ENCODE measurements around the gene NTRK2.

Gene NTRK2

DNA sequence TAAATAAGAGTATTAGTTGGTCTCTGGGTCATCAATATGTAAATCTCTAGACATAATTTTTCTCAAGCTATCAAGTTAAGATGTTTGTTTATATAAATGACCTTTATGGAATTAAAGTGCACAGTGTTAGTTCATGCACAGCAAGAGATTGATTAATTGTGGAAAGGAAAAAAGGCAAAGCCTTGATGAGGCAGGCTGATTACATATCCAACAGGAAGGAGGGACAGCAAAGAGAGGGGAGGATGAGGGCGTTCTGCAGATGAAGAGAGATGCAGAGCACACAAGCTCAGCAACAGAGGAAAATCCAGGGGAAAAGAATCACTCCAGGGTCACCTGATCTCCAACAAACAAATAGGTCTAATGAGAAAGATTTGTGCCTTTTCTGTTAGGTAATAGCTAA lies 16.5 kb downstream of the NTRK2 start:
- DNase-seq: no peak

- DNase-seq: no peak
Measured at GRCh38 chr9:84688956-84689355, 19.4 kb downstream of the NTRK2 start.

DNA sequence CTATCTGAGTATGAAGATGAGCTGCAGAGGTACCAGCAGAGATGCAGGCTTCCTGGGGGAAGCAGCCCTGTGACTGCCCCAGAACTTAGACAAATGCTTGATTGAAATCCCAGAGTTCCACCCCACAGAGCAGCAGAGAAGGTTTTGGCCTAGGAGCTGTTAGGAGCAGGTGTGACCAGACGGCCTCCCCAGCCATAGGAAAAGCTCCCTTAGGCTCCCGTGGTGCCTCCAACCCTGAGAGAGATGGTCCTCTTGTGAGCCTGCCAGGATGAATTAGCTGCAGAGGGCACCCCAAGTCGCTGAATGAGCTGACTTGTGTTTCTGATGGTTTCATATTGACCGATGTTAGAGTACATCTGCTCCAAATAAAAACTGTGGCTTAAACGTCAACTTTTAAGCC lies 22.1 kb downstream of the NTRK2 start:
- DNase-seq: no peak

GRCh38 chr9:84694248-84694647 lies 24.7 kb downstream of the NTRK2 start:
- no peak for DNase-seq

DNA sequence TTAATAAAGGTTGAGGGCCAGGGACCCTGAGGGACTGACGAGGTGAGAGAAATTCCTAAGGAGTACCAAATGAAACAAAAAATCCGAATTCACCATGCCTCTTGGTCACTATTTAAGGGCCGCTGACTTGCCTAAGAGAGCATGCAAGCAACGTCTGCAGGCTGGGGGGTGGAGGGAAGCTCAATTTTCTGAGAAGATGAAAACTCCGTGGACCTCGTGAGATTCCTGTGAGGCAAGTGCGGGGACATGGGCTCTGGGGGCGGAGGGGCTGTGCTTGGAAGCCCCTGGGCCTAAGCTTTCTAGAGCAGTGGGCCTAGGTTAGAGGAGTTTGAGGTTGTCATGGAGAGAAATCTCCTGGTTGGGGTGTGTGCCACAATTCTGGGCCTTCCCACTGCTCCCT lies 27.5 kb downstream of the NTRK2 start:
- DNase-seq: no peak

- DNase-seq: peak; percentile 73
Measured at GRCh38 chr9:84697509-84698114, 28.1 kb downstream of the NTRK2 start.

GRCh38 chr9:84698323-84698722 lies 28.8 kb downstream of the NTRK2 start:
- no peak for DNase-seq

- DNase-seq: no peak
Measured at GRCh38 chr9:84699984-84700383, 30.5 kb downstream of the NTRK2 start.

DNA sequence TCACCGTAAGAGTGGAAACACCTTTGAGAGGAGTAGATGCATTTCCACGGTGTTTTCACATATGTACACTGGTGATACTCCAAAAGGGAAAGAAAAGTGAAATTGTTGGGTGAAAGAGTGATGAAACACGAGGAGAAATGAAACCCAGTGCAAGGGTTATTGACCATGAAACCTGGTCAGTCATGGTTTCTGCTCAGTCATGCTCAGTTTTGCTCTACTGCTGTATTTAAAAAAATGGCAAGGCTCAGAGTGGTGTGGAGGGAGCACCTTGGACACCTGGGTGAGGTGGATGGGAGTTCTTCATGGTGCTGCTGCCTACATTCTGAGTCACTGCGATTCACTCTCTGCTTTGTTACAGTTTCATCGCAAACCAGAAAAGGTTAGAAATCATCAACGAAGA lies 32.3 kb downstream of the NTRK2 start:
- no peak for DNase-seq

DNA sequence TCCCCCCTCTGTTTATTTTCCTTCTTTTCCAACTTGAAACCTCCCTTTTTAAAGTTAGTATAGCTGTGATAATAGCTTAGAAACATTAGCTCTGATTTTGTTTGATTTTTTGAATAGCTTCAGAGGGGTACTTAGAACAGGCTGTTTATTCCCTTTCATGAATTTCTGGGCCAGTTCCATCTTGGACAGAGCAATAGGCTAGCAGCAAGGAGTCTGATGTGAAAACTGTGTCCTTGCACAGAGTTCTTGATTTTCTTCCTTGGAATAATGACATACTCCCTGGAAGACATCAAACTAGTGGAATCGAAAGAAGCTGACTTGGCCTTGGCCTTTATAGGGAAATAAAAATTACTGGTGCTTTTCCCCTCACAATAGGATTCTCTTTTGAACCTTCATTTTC lies 32.9 kb downstream of the NTRK2 start:
- DNase-seq: no peak

- no peak for DNase-seq
Measured at GRCh38 chr9:84703793-84704192, 34.3 kb downstream of the NTRK2 start.

DNA sequence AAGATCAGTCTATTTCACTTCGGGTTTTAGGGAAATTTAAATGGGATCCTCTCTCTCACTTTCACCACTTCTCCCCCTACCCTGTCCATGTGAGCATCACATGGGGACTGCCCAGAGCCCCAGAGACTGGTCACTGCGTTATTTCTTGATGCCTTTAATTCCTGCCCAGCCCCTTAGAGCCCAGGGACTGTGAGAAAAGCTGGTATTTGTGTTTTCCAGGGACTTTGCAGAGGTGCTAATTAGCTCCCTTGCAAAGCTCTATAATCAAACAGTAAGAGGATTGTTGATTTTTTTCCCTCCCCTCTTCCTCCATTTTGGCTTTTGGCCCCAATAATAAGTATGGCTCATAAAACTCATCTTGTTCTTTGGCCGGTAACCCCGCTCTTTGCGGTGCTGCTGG lies 35.6 kb downstream of the NTRK2 start:
- DNase-seq: no peak

GRCh38 chr9:84708400-84708799 lies 38.9 kb downstream of the NTRK2 start:
- DNase-seq: no peak

DNA sequence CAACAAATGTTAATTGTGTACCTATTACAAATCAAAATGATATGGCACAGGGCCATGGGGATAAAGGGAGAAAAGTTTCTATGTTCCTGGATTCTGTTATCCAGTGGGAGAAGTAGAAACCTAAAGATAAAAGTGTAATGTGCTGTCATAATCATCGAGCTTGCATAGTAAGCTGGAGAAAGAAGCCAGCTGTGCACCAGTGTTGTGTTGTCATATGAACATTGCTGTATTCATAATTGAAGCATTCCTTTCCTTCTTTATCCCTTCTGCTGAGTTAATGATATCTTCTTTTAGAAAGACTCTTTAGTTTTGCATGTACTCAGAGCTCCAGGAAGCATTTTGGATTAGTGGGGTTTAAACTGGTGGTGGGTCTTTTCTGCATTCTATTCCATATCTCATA lies 39.5 kb downstream of the NTRK2 start:
- no peak for DNase-seq

- no peak for DNase-seq
Measured at GRCh38 chr9:84710701-84711397, 41.3 kb downstream of the NTRK2 start.

DNA sequence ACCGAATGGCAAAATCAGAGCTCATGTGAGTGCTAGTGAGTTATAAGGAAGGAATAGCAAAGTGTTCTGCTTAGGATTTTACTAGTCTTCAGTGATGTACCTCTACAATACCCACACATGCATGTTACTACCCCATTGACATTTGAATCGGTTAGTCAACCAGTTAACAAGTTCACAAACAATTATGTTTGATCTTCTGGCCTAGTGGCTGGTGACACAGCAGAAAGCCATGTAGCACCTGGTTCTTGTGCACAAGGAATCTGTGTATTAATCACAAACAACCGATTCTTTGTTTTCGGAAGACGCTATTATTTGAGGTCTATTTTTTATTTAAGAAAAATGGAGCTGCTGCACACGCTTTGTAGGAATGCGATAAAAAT lies 41.9 kb downstream of the NTRK2 start:
- no peak for DNase-seq

DNA sequence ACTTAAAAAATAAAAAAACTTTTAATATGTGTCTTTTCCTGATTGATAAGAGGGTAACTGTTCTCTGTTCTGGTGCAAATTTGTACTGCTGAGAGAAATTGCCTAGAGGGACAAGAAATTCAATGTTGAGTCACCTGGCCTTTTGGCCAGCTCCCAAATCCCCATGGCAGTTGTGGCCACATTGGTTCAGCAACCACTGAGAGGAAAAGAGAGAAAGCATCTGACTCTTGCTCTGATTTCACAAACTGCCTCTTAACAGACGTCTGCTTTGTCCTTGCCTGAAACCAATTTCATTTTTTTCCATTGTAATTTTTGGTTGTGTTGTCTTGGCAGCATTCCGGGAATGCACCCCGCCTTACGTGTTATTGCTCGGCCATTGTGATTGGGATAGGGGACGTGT lies 42.4 kb downstream of the NTRK2 start:
- peak; percentile 32 for DNase-seq

GRCh38 chr9:84716217-84716616 lies 46.7 kb downstream of the NTRK2 start:
- DNase-seq: no peak

DNA sequence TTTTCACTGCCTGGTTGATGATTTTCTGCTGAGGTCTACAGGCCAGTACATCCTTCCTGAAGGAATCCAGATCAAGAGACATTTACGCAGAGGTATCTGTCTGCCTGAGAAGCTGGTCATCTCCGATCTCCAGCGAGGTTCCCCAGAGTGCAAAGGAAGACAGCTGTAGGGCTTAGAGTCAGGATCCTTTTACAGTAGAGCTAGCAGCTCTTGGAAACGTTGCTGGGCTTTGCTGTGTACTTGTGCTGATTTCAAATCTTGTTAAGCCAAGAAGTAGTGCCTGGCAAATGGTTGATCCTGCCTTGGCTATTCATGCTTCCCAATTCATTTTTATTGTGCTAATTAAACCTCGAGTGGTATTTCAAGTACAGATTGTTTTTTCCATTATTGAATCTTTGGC lies 48.9 kb downstream of the NTRK2 start:
- no peak for DNase-seq

GRCh38 chr9:84722388-84722989 lies 53.0 kb downstream of the NTRK2 start:
- DNase-seq: no peak

DNA sequence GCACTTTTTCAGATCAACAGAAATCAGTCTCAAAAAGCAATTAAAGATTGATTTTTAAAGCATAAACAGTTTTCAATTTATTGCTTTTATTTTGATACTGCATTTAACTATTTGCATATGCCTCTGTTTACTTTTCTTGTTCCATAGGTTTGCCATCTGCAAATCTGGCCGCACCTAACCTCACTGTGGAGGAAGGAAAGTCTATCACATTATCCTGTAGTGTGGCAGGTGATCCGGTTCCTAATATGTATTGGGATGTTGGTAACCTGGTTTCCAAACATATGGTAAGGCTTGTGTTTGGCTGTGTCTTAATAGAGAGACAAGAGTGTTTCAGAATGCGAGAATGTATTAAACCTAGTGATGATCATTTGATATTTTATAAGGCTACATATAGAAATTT lies 53.9 kb downstream of the NTRK2 start:
- no peak for DNase-seq

DNA sequence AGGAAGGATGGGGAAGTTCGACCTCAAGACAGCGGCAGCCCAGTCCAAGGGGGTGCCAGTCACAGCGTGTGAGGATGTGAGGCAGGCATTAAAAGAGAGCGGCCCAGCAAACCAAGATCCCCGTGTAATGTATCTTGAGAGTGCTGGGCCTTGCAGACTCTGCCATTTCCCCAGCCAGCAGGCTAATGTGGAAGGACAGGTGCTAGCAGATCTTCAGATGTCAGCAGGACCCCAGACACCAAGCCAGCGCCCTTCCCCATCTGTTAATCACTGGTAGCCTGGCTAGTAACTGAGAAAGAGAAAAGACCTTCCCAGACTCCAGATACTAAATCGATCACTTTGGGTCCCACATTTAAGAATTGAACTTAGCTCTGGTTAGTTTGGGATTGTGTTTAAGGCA lies 62.2 kb downstream of the NTRK2 start:
- DNase-seq: peak; percentile 22

- no peak for DNase-seq
Measured at GRCh38 chr9:84736081-84736480, 66.6 kb downstream of the NTRK2 start.

- no peak for DNase-seq
Measured at GRCh38 chr9:84736536-84736935, 67.0 kb downstream of the NTRK2 start.

DNA sequence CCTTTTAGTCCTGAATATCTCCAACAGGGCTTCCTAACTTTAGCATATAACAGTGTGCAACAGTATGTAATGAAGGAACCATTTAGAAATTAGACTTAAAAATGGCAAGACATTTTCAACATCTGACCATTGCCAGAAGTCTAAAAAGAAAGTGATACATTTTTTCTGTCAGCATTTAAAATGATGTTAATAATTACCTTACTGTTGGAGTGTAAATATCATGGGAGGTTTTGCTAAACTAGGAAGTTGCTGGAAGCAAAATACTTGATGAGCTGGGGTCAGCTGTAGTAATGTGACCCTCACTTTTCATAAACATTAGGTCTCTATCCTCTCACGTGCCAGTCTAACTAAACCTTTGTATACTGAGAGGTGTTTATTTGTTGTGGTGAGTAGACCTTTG lies 68.8 kb downstream of the NTRK2 start:
- DNase-seq: no peak

Measured in retina (tissue), 1 donor.